Measurements from ENCODE around the gene PPP2R5A. TPM values are rescaled to one million over a fixed set of nuclear protein-coding genes. Genes with fewer than 3 reads are reported as not detected.

Gene PPP2R5A
- total RNA-seq, 1 experiment from 2014 or later = 45.2 TPM

- Mint-ChIP-seq H3K27me3 (ENCODE audit: unreplicated experiment) (peaks cover 13% of the 10 kb centered on the region), H3K4me3 (ENCODE audit: low read depth, unreplicated experiment) (no peak overlapping the region), H3K36me3 (ENCODE audit: insufficient read depth, unreplicated experiment) (no peaks in the 10 kb centered on the region), H3K9me3 (ENCODE audit: low read depth, unreplicated experiment) (no peaks in the 10 kb centered on the region), H3K27ac (ENCODE audit: unreplicated experiment) (peak overlapping the region; percentile 0), H3K4me1 (ENCODE audit: low read depth, unreplicated experiment) (peaks cover 21% of the 10 kb centered on the region)
- no TSS peak for BruUV-seq (replicated peaks)
- CTCF ChIA-PET = interaction anchor here (0.7 to 1.6 kb wide), 4 partner anchors 16 to 37 kb away, joined by 3 to 5 read pairs (median 4); no protein-coding TSS in a partner anchor
- TF ChIP-seq CTCF (IDR thresholded peaks at IDR 0.05; ENCODE audit: unreplicated experiment) = no peak
- intact Hi-C loops (cut with micrococcal nuclease; ENCODE audit: unreplicated experiment) = no loop called here
- no peak for DNase-seq
Measured at GRCh38 chr1:212254853-212255363, 30.3 kb upstream of the PPP2R5A start.

- CTCF ChIA-PET = interaction anchor here (0.7 to 1.6 kb wide), 4 partner anchors 17 to 38 kb away, joined by 3 to 5 read pairs (median 4); no protein-coding TSS in a partner anchor
- H3K4me1 Mint-ChIP-seq (ENCODE audit: low read depth, unreplicated experiment) = peaks cover 29% of the 10 kb centered on the region
- H3K36me3 Mint-ChIP-seq (ENCODE audit: insufficient read depth, unreplicated experiment) = no peaks in the 10 kb centered on the region
- peaks cover 7% of the 10 kb centered on the region for H3K27me3 Mint-ChIP-seq (ENCODE audit: unreplicated experiment)
- no peak for DNase-seq
- no peak overlapping the region for H3K4me3 Mint-ChIP-seq (ENCODE audit: low read depth, unreplicated experiment)
- no TSS peak for BruUV-seq (replicated peaks)
- no peak for TF ChIP-seq CTCF (IDR thresholded peaks at IDR 0.05; ENCODE audit: unreplicated experiment)
- H3K9me3 Mint-ChIP-seq (ENCODE audit: low read depth, unreplicated experiment) = no peaks in the 10 kb centered on the region
- H3K27ac Mint-ChIP-seq (ENCODE audit: unreplicated experiment) = no peak overlapping the region
- intact Hi-C loops (cut with micrococcal nuclease; ENCODE audit: unreplicated experiment) = no loop called here
Measured at GRCh38 chr1:212255705-212256307, 29.4 kb upstream of the PPP2R5A start.

- no peak for DNase-seq
- H3K36me3 Mint-ChIP-seq (ENCODE audit: insufficient read depth, unreplicated experiment) = no peaks in the 10 kb centered on the region
- H3K4me3 Mint-ChIP-seq (ENCODE audit: low read depth, unreplicated experiment) = no peak overlapping the region
- no peaks in the 10 kb centered on the region for H3K9me3 Mint-ChIP-seq (ENCODE audit: low read depth, unreplicated experiment)
- intact Hi-C loops (cut with micrococcal nuclease; ENCODE audit: unreplicated experiment) = no loop called here
- CTCF ChIA-PET = interaction anchor here (1.5 kb wide), 1 partner anchor 35 kb away, joined by 4 read pairs; no protein-coding TSS in a partner anchor
- TF ChIP-seq CTCF (IDR thresholded peaks at IDR 0.05; ENCODE audit: unreplicated experiment) = no peak
- no TSS peak for BruUV-seq (replicated peaks)
- H3K27ac Mint-ChIP-seq (ENCODE audit: unreplicated experiment) = no peak overlapping the region
- peaks cover 2% of the 10 kb centered on the region for H3K27me3 Mint-ChIP-seq (ENCODE audit: unreplicated experiment)
- H3K4me1 Mint-ChIP-seq (ENCODE audit: low read depth, unreplicated experiment) = peaks cover 35% of the 10 kb centered on the region
Measured at GRCh38 chr1:212256369-212256768, 28.8 kb upstream of the PPP2R5A start.

- intact Hi-C loops (cut with micrococcal nuclease; ENCODE audit: unreplicated experiment) = no loop called here
- H3K4me3 Mint-ChIP-seq (ENCODE audit: low read depth, unreplicated experiment) = no peak overlapping the region
- H3K4me1 Mint-ChIP-seq (ENCODE audit: low read depth, unreplicated experiment) = peaks cover 43% of the 10 kb centered on the region
- CTCF ChIA-PET = no interaction called here
- no TSS peak for BruUV-seq (replicated peaks)
- H3K27ac Mint-ChIP-seq (ENCODE audit: unreplicated experiment) = no peak overlapping the region
- DNase-seq = no peak
- H3K27me3 Mint-ChIP-seq (ENCODE audit: unreplicated experiment) = no peaks in the 10 kb centered on the region
- no peaks in the 10 kb centered on the region for H3K36me3 Mint-ChIP-seq (ENCODE audit: insufficient read depth, unreplicated experiment)
- H3K9me3 Mint-ChIP-seq (ENCODE audit: low read depth, unreplicated experiment) = no peaks in the 10 kb centered on the region
- TF ChIP-seq CTCF (IDR thresholded peaks at IDR 0.05; ENCODE audit: unreplicated experiment) = no peak
Measured at GRCh38 chr1:212257157-212257556, 28.1 kb upstream of the PPP2R5A start.

Data from Calu3 (cell line).